H1 (cell line): ENCODE data around the gene ZBTB25. TPM values are rescaled to one million over a fixed set of nuclear protein-coding genes. Genes with fewer than 3 reads are reported as not detected.

ENCODE experiments used
- CTCF ChIA-PET: fragments of 300-600 bp; sonication (Branson Sonifier 250); formaldehyde crosslinking; loops from one replicate; lab custom pipeline; 2021; ENCODE audit not compliant: partially characterized antibody; lab: Charles Lee
- POLR2A ChIA-PET: fragments of 300-600 bp; sonication (Branson Sonifier 250); formaldehyde crosslinking; loops from one replicate; lab custom pipeline; 2021; ENCODE audit warnings: inconsistent platforms; ENCODE audit not compliant: partially characterized antibody; lab: Charles Lee
- DNase-seq, 2 experiments: peaks; one replicate each; pipeline versions ENCODE4 v3.0.0 to v3.0.0-alpha.2; 2010 to 2022; ENCODE audit warnings: low spot score in 2 of 2, low read depth in 1 of 2, mixed read lengths in 1 of 2
- FAIRE-seq: peaks from 2 replicates; lab custom pipeline; 2011; peaks lifted over from hg19 to GRCh38; lab: Jason Lieb, UNC
- H2AFZ ChIP-seq: 2 replicates; pipeline ENCODE4 v1.8.1; 2012; ENCODE audit warnings: low read length, inconsistent platforms
- H2AK5ac ChIP-seq: 2 replicates; pipeline ENCODE4 v1.6.1; 2013; ENCODE audit warnings: low read depth, low read length
- H2BK120ac ChIP-seq: replicated peaks from 2 replicates; pipeline ENCODE3; 2013; ENCODE audit warnings: low read depth, low read length, inconsistent platforms
- H2BK12ac ChIP-seq: 2 replicates; pipeline ENCODE4 v1.6.1; 2013; ENCODE audit warnings: low read depth, low read length
- H2BK15ac ChIP-seq: 2 replicates; pipeline ENCODE4 v1.6.1; 2013; ENCODE audit warnings: low read length
- H2BK20ac ChIP-seq: 2 replicates; pipeline ENCODE4 v1.6.1; 2013; ENCODE audit warnings: low read length
- H2BK5ac ChIP-seq: 2 replicates; pipeline ENCODE4 v1.6.1; 2013; ENCODE audit warnings: low read depth, low read length
- H3K14ac ChIP-seq: 2 replicates; pipeline ENCODE4 v1.6.1; 2013; ENCODE audit warnings: inconsistent platforms; ENCODE audit not compliant: insufficient read length
- H3K18ac ChIP-seq: 2 replicates; pipeline ENCODE4 v1.6.1; 2013; ENCODE audit warnings: low read length; ENCODE audit errors: extremely low read depth
- H3K23ac ChIP-seq: 2 replicates; pipeline ENCODE4 v1.6.1; 2013; ENCODE audit warnings: inconsistent platforms; ENCODE audit not compliant: insufficient read length
- H3K23me2 ChIP-seq: 2 replicates; pipeline ENCODE4 v1.6.1; 2013; ENCODE audit warnings: low read depth, low read length
- H3K27ac ChIP-seq: 2 replicates; pipeline ENCODE4 v1.6.1; 2011; ENCODE audit warnings: low read depth, low read length, inconsistent platforms
- H3K27me3 ChIP-seq, 4 experiments: replicated peaks in 1 of 4; 1 replicate in 1 of 4; 2 replicates in 3 of 4; pipeline versions ENCODE4 v1.6.1 to v1.8.1; 2011 to 2013; ENCODE audit warnings: low read length in 3 of 4, mild to moderate bottlenecking in 3 of 4, inconsistent platforms in 2 of 4, mixed read lengths in 2 of 4, moderate library complexity in 1 of 4; ENCODE audit not compliant: control insufficient read depth in 3 of 4, insufficient read depth in 3 of 4; ENCODE audit errors: extremely low read depth in 1 of 4
- H3K36me3 ChIP-seq, 4 experiments: 2 replicates each; pipeline versions ENCODE4 v1.6.1 to v1.8.1; 2011 to 2013; ENCODE audit warnings: mild to moderate bottlenecking in 4 of 4, low read length in 3 of 4, moderate library complexity in 2 of 4, control low read depth in 1 of 4, inconsistent platforms in 1 of 4; ENCODE audit not compliant: insufficient read depth in 4 of 4, control insufficient read depth in 2 of 4
- H3K4ac ChIP-seq: replicated peaks from 2 replicates; pipeline ENCODE3; 2013; ENCODE audit warnings: low read length, low read depth, mixed read lengths, inconsistent platforms; ENCODE audit not compliant: insufficient read length
- H3K4me1 ChIP-seq, 4 experiments: replicated peaks in 1 of 4; 1 replicate in 1 of 4; 2 replicates in 3 of 4; pipeline versions ENCODE4 v1.6.1 to v1.8.1; 2011 to 2013; ENCODE audit warnings: low read length in 3 of 4, inconsistent platforms in 2 of 4, mixed read lengths in 1 of 4; ENCODE audit not compliant: insufficient read depth in 4 of 4, control insufficient read depth in 3 of 4
- H3K4me2 ChIP-seq, 2 experiments: 2 replicates each; pipeline versions ENCODE4 v1.6.1 to v1.8.1; 2011 to 2013; ENCODE audit warnings: low read depth in 2 of 2, low read length in 2 of 2, control low read depth in 1 of 2, inconsistent platforms in 1 of 2, mild to moderate bottlenecking in 1 of 2; ENCODE audit not compliant: insufficient read depth in 1 of 2
- H3K4me3 ChIP-seq, 4 experiments: fragments of 200-600, 300-600 bp in 1 of 4; sonication (generic), shearing (Covaris generic), sonication (Bioruptor Twin) in 1 of 4; 2 replicates each; pipeline versions ENCODE4 v1.5.1 to v1.8.1; 2011 to 2016; ENCODE audit warnings: low read length in 4 of 4, low read depth in 3 of 4, control low read depth in 2 of 4, inconsistent platforms in 2 of 4, mild to moderate bottlenecking in 2 of 4, mixed read lengths in 1 of 4, moderate library complexity in 1 of 4; ENCODE audit not compliant: insufficient read depth in 2 of 4; ENCODE audit errors: extremely low read depth in 1 of 4
- H3K56ac ChIP-seq: replicated peaks from 2 replicates; pipeline ENCODE3; 2013; ENCODE audit warnings: low read depth, mild to moderate bottlenecking, mixed read lengths, low read length, inconsistent platforms; ENCODE audit not compliant: insufficient read length
- H3K79me1 ChIP-seq: 2 replicates; pipeline ENCODE4 v1.6.1; 2013; ENCODE audit warnings: low read depth, low read length, control low read depth
- H3K79me2 ChIP-seq, 2 experiments: 2 replicates each; pipeline versions ENCODE4 v1.6.1 to v1.8.1; 2012 to 2013; ENCODE audit warnings: low read length in 2 of 2, mild to moderate bottlenecking in 2 of 2, inconsistent platforms in 1 of 2; ENCODE audit not compliant: insufficient read depth in 2 of 2, control insufficient read depth in 1 of 2
- H3K9ac ChIP-seq, 4 experiments: replicated peaks in 1 of 4; 1 replicate in 1 of 4; 2 replicates in 3 of 4; pipeline versions ENCODE4 v1.6.1 to v1.8.1; 2011 to 2013; ENCODE audit warnings: low read depth in 3 of 4, low read length in 3 of 4, control low read depth in 2 of 4, mild to moderate bottlenecking in 2 of 4, moderate library complexity in 2 of 4, inconsistent platforms in 1 of 4; ENCODE audit errors: extremely low read depth in 1 of 4
- H3K9me3 ChIP-seq, 2 experiments: 2 replicates each; pipeline versions ENCODE4 v1.6.1 to v1.8.1; 2012 to 2013; ENCODE audit warnings: mild to moderate bottlenecking in 2 of 2, moderate library complexity in 2 of 2, control low read depth in 1 of 2, inconsistent platforms in 1 of 2, low read depth in 1 of 2, low read length in 1 of 2, mixed read lengths in 1 of 2; ENCODE audit not compliant: insufficient read depth in 2 of 2
- H4K20me1 ChIP-seq, 2 experiments: replicated peaks in 1 of 2; 2 replicates each; pipeline versions ENCODE3 to v1.8.1; 2011 to 2013; ENCODE audit warnings: inconsistent platforms in 2 of 2, low read length in 2 of 2, mild to moderate bottlenecking in 1 of 2; ENCODE audit not compliant: insufficient read depth in 2 of 2, control insufficient read depth in 1 of 2
- H4K5ac ChIP-seq: 2 replicates; pipeline ENCODE4 v1.6.1; 2013; ENCODE audit warnings: low read length, low read depth, mixed read lengths, inconsistent platforms; ENCODE audit not compliant: insufficient read length
- H4K8ac ChIP-seq: 2 replicates; pipeline ENCODE4 v1.8.0; 2013; ENCODE audit warnings: mild to moderate bottlenecking, moderate library complexity, low read length, inconsistent platforms; ENCODE audit not compliant: insufficient read depth; ENCODE audit errors: extremely low read depth
- H4K91ac ChIP-seq: replicated peaks from 2 replicates; pipeline ENCODE3; 2013; ENCODE audit warnings: low read length, mixed read lengths, inconsistent platforms; ENCODE audit not compliant: insufficient read length
- BACH1 ChIP-seq: IDR thresholded peaks from 2 replicates; pipeline ENCODE4 v1.6.1; 2012; ENCODE audit warnings: low read length, improper control_type of control experiment
- E2F6 ChIP-seq: IDR thresholded peaks from 2 replicates; pipeline ENCODE4 v1.6.1; 2012; ENCODE audit warnings: inconsistent platforms
- EP300 ChIP-seq, 2 experiments: IDR thresholded peaks; 1 replicate in 1 of 2; 2 replicates in 1 of 2; pipeline ENCODE4 v1.6.1; 2011 to 2012; ENCODE audit warnings: low read depth in 2 of 2, low read length in 2 of 2, mild to moderate bottlenecking in 2 of 2, borderline replicate concordance in 1 of 2, inconsistent platforms in 1 of 2, moderate library complexity in 1 of 2
- GTF2F1 ChIP-seq: IDR thresholded peaks from 2 replicates; pipeline ENCODE4 v1.6.1; 2012; ENCODE audit warnings: low read depth, low read length, improper control_type of control experiment, borderline replicate concordance
- HDAC2 ChIP-seq, 2 experiments: fragments of 300-600 bp in 1 of 2; sonication (generic) in 1 of 2; IDR thresholded peaks; 2 replicates each; pipeline ENCODE4 v1.6.1; 2011 to 2012; ENCODE audit warnings: low read depth in 2 of 2, low read length in 2 of 2, mild to moderate bottlenecking in 2 of 2, moderate library complexity in 2 of 2, borderline replicate concordance in 1 of 2, inconsistent platforms in 1 of 2
- JUN ChIP-seq: IDR thresholded peaks from 2 replicates; pipeline ENCODE4 v1.6.1; 2011; ENCODE audit warnings: low read depth, mild to moderate bottlenecking, improper control_type of control experiment, low read length
- JUND ChIP-seq: IDR thresholded peaks from 2 replicates; pipeline ENCODE4 v1.6.1; 2011; ENCODE audit warnings: mild to moderate bottlenecking, improper control_type of control experiment, low read length
- KDM4A ChIP-seq: IDR thresholded peaks from one replicate; pipeline ENCODE4 v1.7.1; 2012; ENCODE audit warnings: low read depth, mild to moderate bottlenecking, moderate library complexity, low read length, inconsistent platforms; ENCODE audit not compliant: severe bottlenecking
- SIX5 ChIP-seq: IDR thresholded peaks from 2 replicates; pipeline ENCODE4 v1.6.1; 2011; ENCODE audit warnings: mild to moderate bottlenecking, low read depth, low read length
- SRF ChIP-seq: IDR thresholded peaks from 2 replicates; pipeline ENCODE4 v1.6.1; 2011; ENCODE audit warnings: mild to moderate bottlenecking, low read depth, low read length, moderate library complexity
- TAF1 ChIP-seq: IDR thresholded peaks from 2 replicates; pipeline ENCODE4 v1.6.1; 2011; ENCODE audit warnings: mild to moderate bottlenecking, low read depth, low read length
- TBP ChIP-seq: IDR thresholded peaks from 2 replicates; pipeline ENCODE4 v1.6.1; 2011; ENCODE audit warnings: low read depth, low read length, improper control_type of control experiment
- TCF12 ChIP-seq: IDR thresholded peaks from 2 replicates; pipeline ENCODE4 v1.6.1; 2011; ENCODE audit warnings: low read depth, mild to moderate bottlenecking, low read length
- WGBS, 2 experiments: shearing (Covaris generic) in 1 of 2; methylation state at CpG; one replicate each; pipeline versions ENCODE4 v1.1.6 to v1.1.7; 2013 to 2015; ENCODE audit warnings: low lambda C conversion rate in 2 of 2, mixed read lengths in 2 of 2, inconsistent platforms in 1 of 2, low coverage in 1 of 2, missing lambda C conversion rate in 1 of 2; ENCODE audit not compliant: insufficient replicate concordance in 2 of 2, insufficient coverage in 1 of 2, insufficient read length in 1 of 2; ENCODE audit errors: extremely low coverage in 1 of 2, missing lambda C conversion rate in 1 of 2; 5-methylcytosine and 5-hydroxymethylcytosine counted together
- polyA plus RNA-seq, 7 experiments: library from polyadenylated mRNA; depleted of rRNA in 3 of 7; stranded (reverse) in 5 of 7; unstranded in 2 of 7; fragments of >200 nt in 5 of 7; fragments of 200-250 nt in 2 of 7; gene quantifications; 1 replicate in 5 of 7; 2 replicates in 1 of 7; 4 replicates in 1 of 7; pipeline versions ENCODE4 v1.2.1 to v1.2.3, GENCODE V29; 2011 to 2013; ENCODE audit warnings: missing spikeins in 2 of 7, mixed read lengths in 2 of 7
- total RNA-seq: library from RNA; stranded (reverse); fragmentation: NEBNext Ultra II Directional; extraction: Animal tissue kit (Norgen Biotek cat#: 25700); gene quantifications from 2 replicates; pipeline ENCODE4 v1.2.1, GENCODE V29; 2021

Gene ZBTB25
- total and polyA plus RNA-seq, 2 of the 8 experiments (the other 6 are each of a cell fraction or from before 2014, with no cell fraction given): 5.4 to 11.4 TPM

GRCh38 chr14:64412237-64412636 is 91.4 kb downstream of the ZBTB25 start:
- no peak overlapping the region for H2AFZ ChIP-seq
- H2BK20ac ChIP-seq: no peak overlapping the region
- peaks cover 0 to 26% of the 10 kb centered on the region in 2 experiments; a peak in 2 of 4 replicates for H3K79me2 ChIP-seq
- peaks cover 0 to 3% of the 10 kb centered on the region in 2 experiments for H4K20me1 ChIP-seq
- CTCF ChIA-PET: interaction anchor here (0.7 to 1.3 kb wide), 4 partner anchors 18 to 68 kb away, joined by 3 to 9 read pairs (median 4); no protein-coding TSS in a partner anchor
- peaks cover 2% of the 10 kb centered on the region; the same call in 1 of the 2 replicates for H3K79me1 ChIP-seq
- POLR2A ChIA-PET: interaction anchor here (0.9 to 1.8 kb wide), 2 partner anchors 9 to 21 kb away, joined by 6 read pairs; no protein-coding TSS in a partner anchor
- peaks cover 0 to 3% (median 0%) of the 10 kb centered on the region in 4 experiments; a peak in 2 of 7 replicates for H3K4me1 ChIP-seq
- H4K91ac ChIP-seq: no peak overlapping the region
- no peak overlapping the region for H2BK120ac ChIP-seq
- no peak overlapping the region for H3K18ac ChIP-seq
- H3K36me3 ChIP-seq: peaks cover 11 to 66% (median 39%) of the 10 kb centered on the region in 4 experiments
- H3K9ac ChIP-seq: no peak overlapping the region
- H3K27me3 ChIP-seq: no peaks in the 10 kb centered on the region
- 100% methylated on average over 1 of the region's 1 CpG; no CpG with 5 or more reads in 1 of the 2 experiments for WGBS, 2 experiments
- H3K56ac ChIP-seq: no peak overlapping the region
- H3K4ac ChIP-seq: no peak overlapping the region
- no peak overlapping the region for H4K8ac ChIP-seq
- DNase-seq (no peak), FAIRE-seq (no peak)
- no peaks in the 10 kb centered on the region for H3K9me3 ChIP-seq
- no peaks in the 10 kb centered on the region for H3K23me2 ChIP-seq
- no peak overlapping the region for H2BK12ac ChIP-seq
- H3K27ac ChIP-seq: no peak overlapping the region
- no peak overlapping the region for H2BK15ac ChIP-seq
- no peak overlapping the region for H3K4me2 ChIP-seq
- no peak overlapping the region for H2AK5ac ChIP-seq
- H3K23ac ChIP-seq: no peak overlapping the region
- no peak overlapping the region for H4K5ac ChIP-seq
- TF ChIP-seq EP300 (IDR thresholded peaks at IDR 0.05; ENCODE audit: borderline replicate concordance in 1 of 2, low read depth in 2 of 2, low read length in 2 of 2): no peak
- no peak for TF ChIP-seq E2F6
- TF ChIP-seq GTF2F1: no peak
- TF ChIP-seq TCF12: no peak
- no peak for TF ChIP-seq HDAC2 (IDR thresholded peaks at IDR 0.05; ENCODE audit: borderline replicate concordance in 1 of 2, low read depth in 2 of 2, low read length in 2 of 2)
- TF ChIP-seq TBP: no peak
- TF ChIP-seq JUND: no peak
- TF ChIP-seq SRF: no peak
- no peak for TF ChIP-seq KDM4A
- TF ChIP-seq BACH1: no peak
- TF ChIP-seq TAF1: no peak
- TF ChIP-seq JUN: no peak
- no peak for TF ChIP-seq SIX5
- H3K4me3 ChIP-seq: no peak overlapping the region
- no peak overlapping the region for H2BK5ac ChIP-seq
- no peak overlapping the region for H3K14ac ChIP-seq
